ENCODE results near the gene SMOC2.

The SMOC2 gene

GRCh38 chr6:168473197-168473596 lies 32.2 kb downstream of the SMOC2 start:
- H3K27me3 Mint-ChIP-seq, result peaks cover 4% of the 10 kb centered on the region
- no peak overlapping the region for H3K4me3 Mint-ChIP-seq

GRCh38 chr6:168475188-168476013 lies 34.4 kb downstream of the SMOC2 start:
- H3K4me1 Mint-ChIP-seq, result no peaks in the 10 kb centered on the region
- H3K27me3 Mint-ChIP-seq, result peaks cover 4% of the 10 kb centered on the region

More at GRCh38 chr6:168473197-168473596, 32.2 kb downstream of the SMOC2 start:
- CTCF ChIA-PET, result no interaction called here
- no peaks in the 10 kb centered on the region for H3K36me3 Mint-ChIP-seq
- H3K4me1 Mint-ChIP-seq, result no peaks in the 10 kb centered on the region
- H3K27ac Mint-ChIP-seq, result no peak overlapping the region
- no peak for DNase-seq
- H3K9me3 Mint-ChIP-seq, result no peaks in the 10 kb centered on the region

GRCh38 chr6:168479421-168479820 lies 38.4 kb downstream of the SMOC2 start:
- no peak for DNase-seq
- no peak overlapping the region for H3K27ac Mint-ChIP-seq
- peaks cover 2% of the 10 kb centered on the region for H3K9me3 Mint-ChIP-seq
- no peaks in the 10 kb centered on the region for H3K4me1 Mint-ChIP-seq
- no peak overlapping the region for H3K4me3 Mint-ChIP-seq
- H3K27me3 Mint-ChIP-seq, result peaks cover 4% of the 10 kb centered on the region
- H3K36me3 Mint-ChIP-seq, result no peaks in the 10 kb centered on the region
- CTCF ChIA-PET, result no interaction called here

More at GRCh38 chr6:168475188-168476013, 34.4 kb downstream of the SMOC2 start:
- Mint-ChIP-seq H3K36me3 (no peaks in the 10 kb centered on the region), H3K9me3 (peaks cover 2% of the 10 kb centered on the region), H3K4me3 (no peak overlapping the region), H3K27ac (no peak overlapping the region)
- DNase-seq, result no peak
- CTCF ChIA-PET, result no interaction called here

- Mint-ChIP-seq H3K9me3 (peaks cover 2% of the 10 kb centered on the region), H3K4me1 (no peaks in the 10 kb centered on the region), H3K4me3 (no peak overlapping the region), H3K36me3 (no peaks in the 10 kb centered on the region), H3K27me3 (peaks cover under 1% of the 10 kb centered on the region), H3K27ac (no peak overlapping the region)
- DNase-seq, result no peak
- CTCF ChIA-PET, result no interaction called here
Measured at GRCh38 chr6:168480481-168480880, 39.5 kb downstream of the SMOC2 start.

GRCh38 chr6:168485818-168486217 lies 44.8 kb downstream of the SMOC2 start:
- Mint-ChIP-seq H3K27me3 (no peaks in the 10 kb centered on the region), H3K27ac (no peak overlapping the region)

GRCh38 chr6:168490757-168491156 lies 49.8 kb downstream of the SMOC2 start:
- CTCF ChIA-PET, result no interaction called here
- Mint-ChIP-seq H3K27me3 (no peaks in the 10 kb centered on the region), H3K36me3 (no peaks in the 10 kb centered on the region), H3K4me1 (no peaks in the 10 kb centered on the region), H3K27ac (no peak overlapping the region), H3K4me3 (no peak overlapping the region), H3K9me3 (no peaks in the 10 kb centered on the region)
- DNase-seq, result no peak

More at GRCh38 chr6:168485818-168486217, 44.8 kb downstream of the SMOC2 start:
- Mint-ChIP-seq H3K9me3 (no peaks in the 10 kb centered on the region), H3K36me3 (no peaks in the 10 kb centered on the region), H3K4me1 (no peaks in the 10 kb centered on the region), H3K4me3 (no peak overlapping the region)
- CTCF ChIA-PET, result no interaction called here
- DNase-seq, result no peak

- no peak for DNase-seq
- no peaks in the 10 kb centered on the region for H3K4me1 Mint-ChIP-seq
- no peaks in the 10 kb centered on the region for H3K36me3 Mint-ChIP-seq
- H3K27ac Mint-ChIP-seq, result no peak overlapping the region
- H3K27me3 Mint-ChIP-seq, result no peaks in the 10 kb centered on the region
- no peaks in the 10 kb centered on the region for H3K9me3 Mint-ChIP-seq
- no peak overlapping the region for H3K4me3 Mint-ChIP-seq
- CTCF ChIA-PET, result no interaction called here
Measured at GRCh38 chr6:168493976-168494375, 53.0 kb downstream of the SMOC2 start.

GRCh38 chr6:168494726-168495125 lies 53.7 kb downstream of the SMOC2 start:
- no peak for DNase-seq
- H3K27me3 Mint-ChIP-seq, result no peaks in the 10 kb centered on the region

GRCh38 chr6:168495133-168495532 lies 54.1 kb downstream of the SMOC2 start:
- no peaks in the 10 kb centered on the region for H3K36me3 Mint-ChIP-seq
- H3K4me1 Mint-ChIP-seq, result no peaks in the 10 kb centered on the region
- no peak overlapping the region for H3K4me3 Mint-ChIP-seq
- no peaks in the 10 kb centered on the region for H3K9me3 Mint-ChIP-seq
- no peak overlapping the region for H3K27ac Mint-ChIP-seq
- no peak for DNase-seq
- CTCF ChIA-PET, result no interaction called here
- no peaks in the 10 kb centered on the region for H3K27me3 Mint-ChIP-seq

More at GRCh38 chr6:168494726-168495125, 53.7 kb downstream of the SMOC2 start:
- H3K27ac Mint-ChIP-seq, result no peak overlapping the region
- no peaks in the 10 kb centered on the region for H3K36me3 Mint-ChIP-seq
- no peak overlapping the region for H3K4me3 Mint-ChIP-seq
- CTCF ChIA-PET, result no interaction called here
- no peaks in the 10 kb centered on the region for H3K4me1 Mint-ChIP-seq
- H3K9me3 Mint-ChIP-seq, result no peaks in the 10 kb centered on the region

- no peaks in the 10 kb centered on the region for H3K4me1 Mint-ChIP-seq
- H3K9me3 Mint-ChIP-seq, result no peaks in the 10 kb centered on the region
- CTCF ChIA-PET, result no interaction called here
- no peak for DNase-seq
- H3K27me3 Mint-ChIP-seq, result no peaks in the 10 kb centered on the region
- no peaks in the 10 kb centered on the region for H3K36me3 Mint-ChIP-seq
- H3K27ac Mint-ChIP-seq, result no peak overlapping the region
- no peak overlapping the region for H3K4me3 Mint-ChIP-seq
Measured at GRCh38 chr6:168495636-168496035, 54.7 kb downstream of the SMOC2 start.

GRCh38 chr6:168496139-168496996 lies 55.4 kb downstream of the SMOC2 start:
- CTCF ChIA-PET, result no interaction called here
- no peak overlapping the region for H3K27ac Mint-ChIP-seq
- no peak overlapping the region for H3K4me3 Mint-ChIP-seq
- H3K36me3 Mint-ChIP-seq, result no peaks in the 10 kb centered on the region
- no peak for DNase-seq
- no peaks in the 10 kb centered on the region for H3K9me3 Mint-ChIP-seq
- H3K4me1 Mint-ChIP-seq, result no peaks in the 10 kb centered on the region
- no peaks in the 10 kb centered on the region for H3K27me3 Mint-ChIP-seq

- Mint-ChIP-seq H3K9me3 (no peaks in the 10 kb centered on the region), H3K36me3 (no peaks in the 10 kb centered on the region)
- CTCF ChIA-PET, result no interaction called here
Measured at GRCh38 chr6:168496997-168497331, 56.0 kb downstream of the SMOC2 start.

GRCh38 chr6:168497381-168497780 lies 56.4 kb downstream of the SMOC2 start:
- no peaks in the 10 kb centered on the region for H3K36me3 Mint-ChIP-seq
- H3K27me3 Mint-ChIP-seq, result no peaks in the 10 kb centered on the region
- no peaks in the 10 kb centered on the region for H3K4me1 Mint-ChIP-seq
- no peak overlapping the region for H3K4me3 Mint-ChIP-seq
- no peaks in the 10 kb centered on the region for H3K9me3 Mint-ChIP-seq
- no peak overlapping the region for H3K27ac Mint-ChIP-seq
- DNase-seq, result no peak
- CTCF ChIA-PET, result no interaction called here

More at GRCh38 chr6:168496997-168497331, 56.0 kb downstream of the SMOC2 start:
- H3K27ac Mint-ChIP-seq, result no peak overlapping the region
- H3K27me3 Mint-ChIP-seq, result no peaks in the 10 kb centered on the region
- H3K4me3 Mint-ChIP-seq, result no peak overlapping the region
- H3K4me1 Mint-ChIP-seq, result no peaks in the 10 kb centered on the region
- no peak for DNase-seq

GRCh38 chr6:168498161-168498843 lies 57.3 kb downstream of the SMOC2 start:
- no peaks in the 10 kb centered on the region for H3K9me3 Mint-ChIP-seq
- no peaks in the 10 kb centered on the region for H3K27me3 Mint-ChIP-seq
- no peak for DNase-seq
- no peak overlapping the region for H3K4me3 Mint-ChIP-seq
- CTCF ChIA-PET, result no interaction called here
- H3K36me3 Mint-ChIP-seq, result no peaks in the 10 kb centered on the region
- no peaks in the 10 kb centered on the region for H3K4me1 Mint-ChIP-seq
- no peak overlapping the region for H3K27ac Mint-ChIP-seq
